Testis (tissue), 2 donors: Measurements from ENCODE around the gene LGALSL.

ENCODE experiments used
- POLR2A ChIP-seq: fragments of 450-650 bp; IDR thresholded peaks from one replicate; pipeline ENCODE4 v1.6.1; 2017; ENCODE audit warnings: antibody characterized with exemption, mild to moderate bottlenecking, moderate library complexity
- TF ChIP-seq, protein P1 (sequence below), 3 experiments: fragments of 450-650 bp in 2 of 3; fragments of 200-600 bp in 1 of 3; sonication (generic) in 1 of 3; IDR thresholded peaks; one replicate each; pipeline ENCODE4 v1.5.1; 2016 to 2019; ENCODE audit warnings: antibody characterized with exemption in 3 of 3, mild to moderate bottlenecking in 2 of 3, moderate library complexity in 1 of 3

- TF ChIP-seq, protein P1, sequence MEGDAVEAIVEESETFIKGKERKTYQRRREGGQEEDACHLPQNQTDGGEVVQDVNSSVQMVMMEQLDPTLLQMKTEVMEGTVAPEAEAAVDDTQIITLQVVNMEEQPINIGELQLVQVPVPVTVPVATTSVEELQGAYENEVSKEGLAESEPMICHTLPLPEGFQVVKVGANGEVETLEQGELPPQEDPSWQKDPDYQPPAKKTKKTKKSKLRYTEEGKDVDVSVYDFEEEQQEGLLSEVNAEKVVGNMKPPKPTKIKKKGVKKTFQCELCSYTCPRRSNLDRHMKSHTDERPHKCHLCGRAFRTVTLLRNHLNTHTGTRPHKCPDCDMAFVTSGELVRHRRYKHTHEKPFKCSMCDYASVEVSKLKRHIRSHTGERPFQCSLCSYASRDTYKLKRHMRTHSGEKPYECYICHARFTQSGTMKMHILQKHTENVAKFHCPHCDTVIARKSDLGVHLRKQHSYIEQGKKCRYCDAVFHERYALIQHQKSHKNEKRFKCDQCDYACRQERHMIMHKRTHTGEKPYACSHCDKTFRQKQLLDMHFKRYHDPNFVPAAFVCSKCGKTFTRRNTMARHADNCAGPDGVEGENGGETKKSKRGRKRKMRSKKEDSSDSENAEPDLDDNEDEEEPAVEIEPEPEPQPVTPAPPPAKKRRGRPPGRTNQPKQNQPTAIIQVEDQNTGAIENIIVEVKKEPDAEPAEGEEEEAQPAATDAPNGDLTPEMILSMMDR (IDR thresholded peaks at IDR 0.05): no peak
- TF ChIP-seq POLR2A: no peak
Observed at GRCh38 chr2:64501946-64502345, 48.0 kb downstream of the LGALSL start.
